Melanocyte of skin (primary cell): ENCODE data around the gene KNOP1. TPM values are rescaled to one million over a fixed set of nuclear protein-coding genes. Genes with fewer than 3 reads are reported as not detected.

Experiments used
- total RNA-seq, 2 donors: library from RNA; depleted of rRNA; stranded (reverse); fragments of >200 nt; gene quantifications; 2 replicates each; pipeline ENCODE4 v1.2.3, GENCODE V29; 2012

KNOP1 gene
- 10 to 100 TPM in 1 of 2 donors, 1 to 10 TPM in 1; 8.6 to 13.0 TPM for total RNA-seq

GRCh38 chr16:19717741-19718623, at the start of gene KNOP1, which contains the start of gene IQCK:
Gene KNOP1 (minus strand): TSS chr16:19718227. CDS start chr16:19715035, 3,192 bp downstream.
Gene IQCK (plus strand): TSS chr16:19718271. CDS start chr16:19718307, 36 bp downstream.

Other genes starting within 250 kb of the KNOP1 start
- 10 to 100 TPM; 65.3 to 68.1 TPM for gene GDE1, start 196.1 kb downstream of the KNOP1 start, total RNA-seq
- gene CCP110, start 194.3 kb downstream of the KNOP1 start, total RNA-seq = 10 to 100 TPM in 1 of 2 donors, 1 to 10 TPM in 1; 9.3 to 12.7 TPM
- 10 to 100 TPM; 47.0 to 51.6 TPM for gene VPS35L, start 162.5 kb downstream of the KNOP1 start, total RNA-seq
- gene IQCK, start within 50 bp of the KNOP1 start, total RNA-seq = 1 to 10 TPM; 2.7 to 9.6 TPM
- 10 to 100 TPM in 1 of 2 donors, 1 to 10 TPM in 1; 1.3 to 10.3 TPM for gene GPRC5B, start 166.6 kb upstream of the KNOP1 start, total RNA-seq